IMR-90 (cell line): ENCODE data around the gene FOSL2.

ENCODE experiments used
- BHLHE40 ChIP-seq: fragments of 150-350 bp; IDR thresholded peaks from 2 replicates; pipeline ENCODE4 v1.6.1; 2016; ENCODE audit warnings: mild to moderate bottlenecking, low read depth, low read length
- CEBPB ChIP-seq: IDR thresholded peaks from 2 replicates; pipeline ENCODE4 v1.6.1; 2012; ENCODE audit warnings: low read depth, low read length, improper control_type of control experiment
- CHD1 ChIP-seq: IDR thresholded peaks from 2 replicates; pipeline ENCODE4 v1.6.1; 2012; ENCODE audit warnings: low read depth, low read length, improper control_type of control experiment
- FOS ChIP-seq: fragments of 150-350 bp; IDR thresholded peaks from 2 replicates; pipeline ENCODE4 v1.6.1; 2016; ENCODE audit warnings: low read depth, low read length
- MAFK ChIP-seq: IDR thresholded peaks from 2 replicates; pipeline ENCODE4 v1.6.1; 2012; ENCODE audit warnings: low read depth, low read length, improper control_type of control experiment
- MAZ ChIP-seq: IDR thresholded peaks from 2 replicates; pipeline ENCODE4 v1.6.1; 2012; ENCODE audit warnings: low read depth, mild to moderate bottlenecking, low read length, improper control_type of control experiment, moderate library complexity, borderline replicate concordance
- MXI1 ChIP-seq: IDR thresholded peaks from 2 replicates; pipeline ENCODE4 v1.6.1; 2012; ENCODE audit warnings: low read depth, mild to moderate bottlenecking, low read length, moderate library complexity, borderline replicate concordance
- NFE2L2 ChIP-seq: fragments of 150-350 bp; IDR thresholded peaks from 2 replicates; pipeline ENCODE4 v1.6.1; 2016; ENCODE audit warnings: low read depth, mild to moderate bottlenecking, low read length
- POLR2A ChIP-seq: IDR thresholded peaks from 2 replicates; pipeline ENCODE4 v1.6.1; 2012; ENCODE audit warnings: mild to moderate bottlenecking, low read depth, low read length
- RAD21 ChIP-seq: IDR thresholded peaks from 2 replicates; pipeline ENCODE4 v1.6.1; 2012; ENCODE audit warnings: low read length, improper control_type of control experiment
- RFX5 ChIP-seq: IDR thresholded peaks from 2 replicates; pipeline ENCODE4 v1.8.0; 2012; ENCODE audit warnings: low read depth, mild to moderate bottlenecking, low read length, moderate library complexity
- SMC3 ChIP-seq: fragments of 150-350 bp; IDR thresholded peaks from 2 replicates; pipeline ENCODE4 v1.6.1; 2016; ENCODE audit warnings: low read depth, mild to moderate bottlenecking, antibody characterized with exemption, low read length, moderate library complexity
- TF ChIP-seq, protein P1 (sequence below): conservative IDR thresholded peaks from 2 replicates; pipeline ENCODE4 v1.5.1; 2012; ENCODE audit warnings: mild to moderate bottlenecking, low read depth, low read length, improper control_type of control experiment
- TF ChIP-seq, protein P2 (sequence below): fragments of 150-350 bp; IDR thresholded peaks from 2 replicates; pipeline ENCODE4 v1.6.1; 2017; ENCODE audit warnings: mild to moderate bottlenecking, antibody characterized with exemption, low read length, low read depth

GRCh38 chr2:28357055-28357454 lies 35.6 kb upstream of the FOSL2 start:
- TF ChIP-seq SMC3 (no peak), RAD21 (no peak), MXI1 (no peak), CEBPB (no peak), RFX5 (no peak), POLR2A (no peak), MAZ (no peak), NFE2L2 (no peak), BHLHE40 (no peak), MAFK (no peak), CHD1 (no peak), FOS (no peak)
- TF ChIP-seq, protein P1, sequence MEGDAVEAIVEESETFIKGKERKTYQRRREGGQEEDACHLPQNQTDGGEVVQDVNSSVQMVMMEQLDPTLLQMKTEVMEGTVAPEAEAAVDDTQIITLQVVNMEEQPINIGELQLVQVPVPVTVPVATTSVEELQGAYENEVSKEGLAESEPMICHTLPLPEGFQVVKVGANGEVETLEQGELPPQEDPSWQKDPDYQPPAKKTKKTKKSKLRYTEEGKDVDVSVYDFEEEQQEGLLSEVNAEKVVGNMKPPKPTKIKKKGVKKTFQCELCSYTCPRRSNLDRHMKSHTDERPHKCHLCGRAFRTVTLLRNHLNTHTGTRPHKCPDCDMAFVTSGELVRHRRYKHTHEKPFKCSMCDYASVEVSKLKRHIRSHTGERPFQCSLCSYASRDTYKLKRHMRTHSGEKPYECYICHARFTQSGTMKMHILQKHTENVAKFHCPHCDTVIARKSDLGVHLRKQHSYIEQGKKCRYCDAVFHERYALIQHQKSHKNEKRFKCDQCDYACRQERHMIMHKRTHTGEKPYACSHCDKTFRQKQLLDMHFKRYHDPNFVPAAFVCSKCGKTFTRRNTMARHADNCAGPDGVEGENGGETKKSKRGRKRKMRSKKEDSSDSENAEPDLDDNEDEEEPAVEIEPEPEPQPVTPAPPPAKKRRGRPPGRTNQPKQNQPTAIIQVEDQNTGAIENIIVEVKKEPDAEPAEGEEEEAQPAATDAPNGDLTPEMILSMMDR, result no peak
- TF ChIP-seq, protein P2, sequence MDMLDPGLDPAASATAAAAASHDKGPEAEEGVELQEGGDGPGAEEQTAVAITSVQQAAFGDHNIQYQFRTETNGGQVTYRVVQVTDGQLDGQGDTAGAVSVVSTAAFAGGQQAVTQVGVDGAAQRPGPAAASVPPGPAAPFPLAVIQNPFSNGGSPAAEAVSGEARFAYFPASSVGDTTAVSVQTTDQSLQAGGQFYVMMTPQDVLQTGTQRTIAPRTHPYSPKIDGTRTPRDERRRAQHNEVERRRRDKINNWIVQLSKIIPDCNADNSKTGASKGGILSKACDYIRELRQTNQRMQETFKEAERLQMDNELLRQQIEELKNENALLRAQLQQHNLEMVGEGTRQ, result no peak
